GM18873 (cell line): ENCODE results near the gene OR8I2.
"Not testable (repeated sequence)": the region's sequence is repeated elsewhere in the genome, so short reads cannot be mapped to it uniquely, and the experiment has no call there.

ENCODE experiments used
- ATAC-seq: cut with Tn5 transposase; IDR thresholded peaks from one replicate; pipeline ENCODE4 v1.9.1; 2021; ENCODE audit warnings: mild to moderate bottlenecking, moderate library complexity, moderate number of reproducible peaks; ENCODE audit not compliant: unreplicated experiment, low FRiP score

OR8I2 gene

DNA sequence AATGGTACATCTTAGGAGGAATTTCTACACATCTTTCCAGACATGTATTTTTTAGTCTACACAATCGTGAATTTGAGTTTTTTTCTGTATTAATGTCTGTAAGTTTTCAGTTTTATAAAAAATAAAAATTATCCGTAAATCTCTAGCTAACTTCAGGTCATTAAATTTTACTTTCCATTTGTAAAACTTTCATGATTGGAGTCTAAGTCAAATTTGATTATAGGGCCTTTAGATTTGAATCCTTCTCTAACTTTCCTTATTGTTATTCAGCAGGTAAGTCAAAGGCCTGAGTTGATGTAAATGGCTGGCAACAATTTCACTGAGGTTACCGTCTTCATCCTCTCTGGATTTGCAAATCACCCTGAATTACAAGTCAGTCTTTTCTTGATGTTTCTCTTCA lies at the start of gene OR8I2:
Gene OR8I2, plus strand, starts transcription at position 301 of the 400 bp plus-strand sequence. Its CDS starts 0 bp downstream, at position 301.
- ATAC-seq, result no peak

GRCh38 chr11:56045538-56045937 lies 47.6 kb upstream of the OR8I2 start:
- no peak for ATAC-seq

- ATAC-seq, result no peak
Measured at GRCh38 chr11:56048480-56048879, 44.6 kb upstream of the OR8I2 start.

- no peak for ATAC-seq
Measured at GRCh38 chr11:56049487-56049886, 43.6 kb upstream of the OR8I2 start.

DNA sequence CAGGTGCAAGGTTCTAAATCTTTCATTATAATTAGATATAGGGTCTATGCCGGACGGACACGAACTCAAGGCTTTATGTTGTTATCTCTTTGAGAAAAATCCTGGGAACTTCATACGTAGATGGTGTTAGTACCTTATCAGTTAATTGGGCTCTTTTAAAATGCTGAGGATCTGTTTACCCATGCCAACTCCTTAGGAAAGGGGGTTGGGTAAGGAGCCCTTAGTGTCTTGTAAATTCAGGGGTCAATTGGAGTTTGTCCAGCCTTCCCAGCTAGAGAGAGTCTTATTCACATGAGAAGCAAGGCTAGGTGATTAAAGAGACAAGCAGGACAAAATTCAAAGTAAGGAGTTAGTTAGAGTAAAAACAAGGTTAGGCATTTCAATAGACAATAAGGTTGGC lies 36.7 kb upstream of the OR8I2 start:
- ATAC-seq, result not testable (repeated sequence)

DNA sequence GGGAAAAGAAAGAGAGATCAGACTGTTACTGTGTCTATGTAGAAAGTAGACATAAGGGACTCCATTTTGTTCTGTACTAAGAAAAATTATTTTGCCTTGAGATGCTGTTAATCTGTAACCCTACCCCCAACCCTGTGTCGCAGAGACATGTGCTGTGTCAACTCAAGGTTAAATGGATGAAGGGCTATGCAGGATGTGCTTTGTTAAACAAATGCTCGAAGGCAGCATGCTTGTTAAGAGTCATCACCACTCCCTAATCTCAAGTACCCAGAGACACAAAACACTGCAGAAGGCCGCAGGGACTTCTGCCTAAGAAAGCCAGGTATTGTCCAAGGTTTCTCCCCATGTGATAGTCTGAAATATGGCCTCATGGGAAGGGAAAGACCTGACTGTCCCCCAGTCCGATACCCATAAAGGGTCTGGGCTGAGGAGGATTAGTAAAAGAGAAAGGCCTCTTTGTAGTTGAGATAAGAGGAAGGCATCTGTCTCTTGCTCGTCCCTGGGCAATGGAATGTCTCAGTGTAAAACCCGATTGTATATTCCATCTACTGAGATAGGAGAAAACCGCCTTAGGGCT lies 35.4 kb upstream of the OR8I2 start:
- not testable (repeated sequence) for ATAC-seq

DNA sequence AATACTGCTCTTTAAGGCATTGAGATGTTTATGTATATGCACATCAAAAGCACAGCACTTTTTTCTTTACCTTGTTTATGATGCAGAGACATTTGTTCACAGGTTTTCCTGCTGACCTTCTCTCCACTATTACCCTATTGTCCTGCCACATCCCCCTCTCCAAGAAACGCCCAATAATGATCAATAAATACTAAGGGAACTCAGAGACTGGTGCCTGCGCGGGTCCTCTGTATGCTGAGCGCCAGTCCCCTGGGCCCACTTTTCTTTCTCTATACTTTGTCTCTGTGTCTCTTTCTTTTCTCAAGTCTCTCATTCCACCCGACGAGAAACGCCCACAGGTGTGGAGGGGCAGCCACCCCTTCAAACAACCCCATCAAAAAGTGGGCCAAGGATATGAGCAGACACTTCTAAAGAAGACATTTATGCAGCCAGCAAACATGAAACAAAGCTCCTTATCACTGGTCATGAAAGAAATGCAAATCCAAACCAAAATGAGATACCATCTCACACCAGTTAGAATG lies 34.8 kb upstream of the OR8I2 start:
- ATAC-seq, result not testable (repeated sequence)

GRCh38 chr11:56066980-56067379 lies 26.1 kb upstream of the OR8I2 start:
- no peak for ATAC-seq

- ATAC-seq, result no peak
Measured at GRCh38 chr11:56089697-56090096, 3.4 kb upstream of the OR8I2 start.

- ATAC-seq, result no peak
Measured at GRCh38 chr11:56103210-56103737, 10.2 kb downstream of the OR8I2 start, which contains the start of gene OR8H2. Gene OR8H2 (plus strand): TSS chr11:56103687. CDS start chr11:56105043, 1,356 bp downstream.

DNA sequence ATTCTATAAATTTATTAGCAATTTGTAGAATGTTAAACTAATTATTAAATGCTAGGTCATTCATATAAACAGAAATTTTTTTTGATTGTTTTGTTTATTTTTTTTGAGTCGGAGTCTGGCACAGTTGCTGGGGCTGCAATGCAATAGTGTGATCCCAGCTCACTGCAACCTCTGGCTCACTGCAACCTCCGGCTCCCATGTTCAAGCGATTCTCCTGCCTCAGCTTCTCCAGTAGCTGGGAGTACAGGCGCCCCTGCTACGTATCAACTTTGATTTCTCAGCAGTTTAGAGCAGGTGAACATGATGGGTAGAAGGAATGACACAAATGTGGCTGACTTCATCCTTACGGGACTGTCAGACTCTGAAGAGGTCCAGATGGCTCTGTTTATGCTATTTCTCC lies 29.0 kb downstream of the OR8I2 start, which contains the start of gene OR8H3:
Gene OR8H3, plus strand, starts transcription at position 301 of the 400 bp plus-strand sequence. Its CDS starts 0 bp downstream, at position 301.
- ATAC-seq, result no peak

DNA sequence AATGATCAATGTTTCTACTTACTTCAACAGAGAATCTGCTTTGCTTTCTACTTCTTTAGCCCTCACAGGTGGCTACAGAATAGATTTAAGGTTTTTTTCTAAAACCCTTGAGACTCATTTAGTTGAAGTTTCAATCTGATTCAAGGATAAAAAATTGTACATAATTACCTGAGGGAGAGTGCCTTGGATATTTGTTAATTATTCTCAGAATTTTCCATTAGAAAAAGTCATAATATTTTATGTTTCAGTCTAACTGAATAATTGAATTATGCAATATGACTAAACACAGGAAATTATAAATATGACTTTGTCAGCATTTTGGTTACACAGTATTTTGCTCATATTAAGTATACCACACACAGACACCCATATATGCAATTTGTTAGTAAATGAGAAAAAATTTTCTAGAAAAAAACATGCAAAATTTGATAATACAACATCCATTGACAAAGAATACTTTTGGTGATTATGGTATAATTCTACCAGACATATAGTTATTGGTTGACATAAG lies 47.1 kb downstream of the OR8I2 start, which contains the start of gene OR8J3:
Gene OR8J3, minus strand, starts transcription at position 51 of the 511 bp plus-strand sequence. CDS start 2,483 bp downstream, outside the sequence.
- ATAC-seq, result no peak

DNA sequence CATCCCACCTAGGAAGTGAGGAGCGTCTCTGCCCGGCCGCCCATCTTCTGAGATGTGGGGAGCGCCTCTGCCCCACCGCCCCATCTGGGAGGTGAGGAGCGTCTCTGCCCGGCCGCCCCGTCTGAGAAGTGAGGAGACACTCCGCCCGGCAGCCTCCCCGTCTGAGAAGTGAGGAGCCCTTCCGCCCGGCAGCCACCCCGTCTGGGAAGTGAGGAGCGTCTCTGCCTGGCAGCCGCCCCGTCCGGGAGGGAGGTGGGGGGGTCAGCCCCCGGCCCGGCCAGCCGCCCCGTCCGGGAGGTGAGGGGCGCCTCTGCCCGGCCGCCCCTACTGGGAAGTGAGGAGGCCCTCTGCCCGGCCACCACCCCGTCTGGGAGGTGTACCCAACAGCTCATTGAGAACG lies 50.6 kb downstream of the OR8I2 start:
- not testable (repeated sequence) for ATAC-seq
